ENCODE data around the gene IRAG1.

Gene IRAG1

GRCh38 chr11:10645212-10645795, 48.3 kb downstream of the IRAG1 start:
- DNase-seq (ENCODE audit: low read depth) = no peak

All from GM04504 (cell line).